Upper lobe of right lung (tissue), 1 donor: ENCODE data around the gene GRIN2C. TPM values are rescaled to one million over a fixed set of nuclear protein-coding genes. Genes with fewer than 3 reads are reported as not detected.

Experiments used
- ATAC-seq: fragments of 200-7000 bp; cut with Tn5 transposase; one replicate; pipeline ENCODE4 v1.9.1; 2020; ENCODE audit warnings: mild to moderate bottlenecking, moderate library complexity
- DNase-seq: peaks from one replicate; pipeline ENCODE4 v3.0.0-alpha.2; 2020
- H3K27ac ChIP-seq: fragments of 200-600 bp; one replicate; pipeline ENCODE4 v1.8.0; 2022
- H3K27me3 ChIP-seq: fragments of 200-600 bp; one replicate; pipeline ENCODE4 v1.8.0; 2022; ENCODE audit warnings: mild to moderate bottlenecking
- H3K36me3 ChIP-seq: fragments of 200-600 bp; one replicate; pipeline ENCODE4 v1.8.0; 2022
- H3K4me1 ChIP-seq: fragments of 200-600 bp; one replicate; pipeline ENCODE4 v1.8.0; 2022
- H3K4me3 ChIP-seq: fragments of 200-600 bp; one replicate; pipeline ENCODE4 v1.8.0; 2022; ENCODE audit warnings: mild to moderate bottlenecking
- H3K9me3 ChIP-seq: fragments of 200-600 bp; one replicate; pipeline ENCODE4 v1.8.0; 2022
- CTCF ChIP-seq: fragments of 200-600 bp; IDR thresholded peaks from one replicate; pipeline ENCODE4 v1.8.0; 2022; ENCODE audit warnings: antibody characterized with exemption
- intact Hi-C: fragments of 100-400 bp; cut with DNase I; formaldehyde crosslinking; loops from one replicate; pipeline ENCODE4 v1.11.0; 2022
- total RNA-seq: library from RNA; stranded (reverse); fragmentation: NEBNext Ultra II Directional; extraction: Animal tissue kit (Norgen Biotek cat#: 25700); gene quantifications from one replicate; pipeline ENCODE4 v1.2.1, GENCODE V29; 2021
- donor health status: DM: no; HTN: yes; CAD: no; lungs with severe emphysema.

The GRIN2C gene
- total RNA-seq, 1 donor from 2014 or later: not detected

- no peak for TF ChIP-seq CTCF
- H3K4me1 ChIP-seq: peaks cover 15% of the 10 kb centered on the region
- no peak overlapping the region for H3K4me3 ChIP-seq
- no peaks in the 10 kb centered on the region for H3K36me3 ChIP-seq
- ATAC-seq: no peak
- intact Hi-C loops: no loop called here
- no peak for DNase-seq
- no peak overlapping the region for H3K27ac ChIP-seq
- no peaks in the 10 kb centered on the region for H3K27me3 ChIP-seq
- H3K9me3 ChIP-seq: no peaks in the 10 kb centered on the region
Measured at GRCh38 chr17:74875977-74876593, 16.4 kb upstream of the GRIN2C start.

GRCh38 chr17:74875155-74875976, 15.7 kb upstream of the GRIN2C start:
- Histone ChIP-seq H3K4me3 (no peak overlapping the region), H3K36me3 (no peaks in the 10 kb centered on the region), H3K27me3 (no peaks in the 10 kb centered on the region), H3K4me1 (peaks cover 15% of the 10 kb centered on the region), H3K27ac (no peak overlapping the region), H3K9me3 (no peaks in the 10 kb centered on the region)
- DNase-seq (no peak), ATAC-seq (no peak)
- TF ChIP-seq CTCF: no peak
- intact Hi-C loops: no loop called here

- H3K4me3 ChIP-seq: no peak overlapping the region
- intact Hi-C loops: no loop called here
- H3K4me1 ChIP-seq: peaks cover 15% of the 10 kb centered on the region
- no peak overlapping the region for H3K27ac ChIP-seq
- H3K27me3 ChIP-seq: no peaks in the 10 kb centered on the region
- no peak for DNase-seq
- no peaks in the 10 kb centered on the region for H3K36me3 ChIP-seq
- no peak for TF ChIP-seq CTCF
- no peak for ATAC-seq
- no peaks in the 10 kb centered on the region for H3K9me3 ChIP-seq
Measured at GRCh38 chr17:74874615-74875037, 14.9 kb upstream of the GRIN2C start.

- ATAC-seq (no peak), DNase-seq (no peak)
- Histone ChIP-seq H3K4me1 (peaks cover 15% of the 10 kb centered on the region), H3K27ac (peak overlapping the region; percentile 92), H3K9me3 (no peaks in the 10 kb centered on the region), H3K36me3 (no peaks in the 10 kb centered on the region), H3K27me3 (no peaks in the 10 kb centered on the region), H3K4me3 (peak overlapping the region; percentile 64)
- TF ChIP-seq CTCF: no peak
- intact Hi-C loops: no loop called here
Measured at GRCh38 chr17:74873874-74874614, 14.4 kb upstream of the GRIN2C start.

- Histone ChIP-seq H3K27me3 (no peaks in the 10 kb centered on the region), H3K9me3 (no peaks in the 10 kb centered on the region), H3K27ac (peak overlapping the region; percentile 92), H3K4me3 (peak overlapping the region; percentile 64), H3K4me1 (peaks cover 15% of the 10 kb centered on the region), H3K36me3 (no peaks in the 10 kb centered on the region)
- peak; percentile 96 for ATAC-seq
- DNase-seq: peak; percentile 99
- TF ChIP-seq CTCF: no peak
- intact Hi-C loops: no loop called here
Measured at GRCh38 chr17:74873037-74873873, 13.6 kb upstream of the GRIN2C start.
